Left ventricle myocardium inferior (tissue), 1 donor: ENCODE measurements around the gene KIAA0232. TPM values are rescaled to one million over a fixed set of nuclear protein-coding genes. Genes with fewer than 3 reads are reported as not detected.

ENCODE experiments used
- DNase-seq: peaks from one replicate; pipeline ENCODE4 v3.0.0-alpha.2; 2020
- H3K27ac ChIP-seq: fragments of 200-600 bp; replicated peaks from 2 replicates; pipeline ENCODE4 v1.8.0; 2021
- H3K27me3 ChIP-seq: fragments of 200-600 bp; 2 replicates; pipeline ENCODE4 v1.8.0; 2021; ENCODE audit warnings: low read depth
- H3K36me3 ChIP-seq: fragments of 200-600 bp; 2 replicates; pipeline ENCODE4 v1.8.0; 2021
- H3K4me1 ChIP-seq: fragments of 200-600 bp; 2 replicates; pipeline ENCODE4 v1.8.0; 2021
- H3K4me3 ChIP-seq: fragments of 200-600 bp; 2 replicates; pipeline ENCODE4 v1.8.0; 2021; ENCODE audit warnings: mild to moderate bottlenecking, moderate library complexity
- H3K9me3 ChIP-seq: fragments of 200-600 bp; replicated peaks from 2 replicates; pipeline ENCODE4 v1.8.0; 2021
- CTCF ChIP-seq: fragments of 200-600 bp; IDR thresholded peaks from 2 replicates; pipeline ENCODE4 v1.8.0; 2021; ENCODE audit warnings: antibody characterized with exemption, mild to moderate bottlenecking, borderline replicate concordance
- intact Hi-C: fragments of 100-400 bp; cut with micrococcal nuclease; formaldehyde crosslinking; loops from one replicate; pipeline ENCODE4 v1.11.0; 2022
- total RNA-seq: library from RNA; stranded (reverse); fragmentation: NEBNext Ultra II Directional; extraction: Animal tissue kit (Norgen Biotek cat#: 25700); gene quantifications from one replicate; pipeline ENCODE4 v1.2.1, GENCODE V29; 2021
- donor health status: DM: no; HTN: yes; CAD: no; lungs with severe emphysema.

Gene KIAA0232
- total RNA-seq, 1 donor from 2014 or later = 82.5 TPM

- TF ChIP-seq CTCF = no peak
- H3K4me3 ChIP-seq = no peak overlapping the region
- H3K27me3 ChIP-seq = no peaks in the 10 kb centered on the region
- intact Hi-C loops = no loop called here
- H3K36me3 ChIP-seq = no peaks in the 10 kb centered on the region
- no peaks in the 10 kb centered on the region for H3K9me3 ChIP-seq
- H3K4me1 ChIP-seq = peaks cover 65% of the 10 kb centered on the region
- DNase-seq = no peak
- H3K27ac ChIP-seq = no peak overlapping the region
These were observed 30.2 kb downstream of the KIAA0232 start for GRCh38 chr4:6812766-6813165.

GRCh38 chr4:6813725-6814124, 31.2 kb downstream of the KIAA0232 start:
- Histone ChIP-seq H3K9me3 (peaks cover 7% of the 10 kb centered on the region), H3K4me1 (peaks cover 56% of the 10 kb centered on the region), H3K27ac (no peak overlapping the region), H3K27me3 (no peaks in the 10 kb centered on the region), H3K4me3 (no peak overlapping the region), H3K36me3 (no peaks in the 10 kb centered on the region)
- intact Hi-C loops = no loop called here
- DNase-seq = no peak
- no peak for TF ChIP-seq CTCF

- TF ChIP-seq CTCF = no peak
- Histone ChIP-seq H3K27me3 (no peaks in the 10 kb centered on the region), H3K4me1 (peaks cover 48% of the 10 kb centered on the region), H3K4me3 (no peak overlapping the region), H3K27ac (no peak overlapping the region), H3K36me3 (no peaks in the 10 kb centered on the region), H3K9me3 (peaks cover 22% of the 10 kb centered on the region)
- no peak for DNase-seq
- intact Hi-C loops = no loop called here
These were observed 32.7 kb downstream of the KIAA0232 start for GRCh38 chr4:6815029-6815836.

- H3K4me3 ChIP-seq = no peak overlapping the region
- no peak for DNase-seq
- H3K9me3 ChIP-seq = peaks cover 39% of the 10 kb centered on the region
- intact Hi-C loops = no loop called here
- H3K36me3 ChIP-seq = peaks cover 5% of the 10 kb centered on the region
- TF ChIP-seq CTCF = no peak
- no peaks in the 10 kb centered on the region for H3K27me3 ChIP-seq
- no peak overlapping the region for H3K27ac ChIP-seq
- H3K4me1 ChIP-seq = peaks cover 21% of the 10 kb centered on the region
These were observed 36.8 kb downstream of the KIAA0232 start for GRCh38 chr4:6819295-6819694.

- no peak for DNase-seq
- intact Hi-C loops = no loop called here
- Histone ChIP-seq H3K36me3 (peaks cover 19% of the 10 kb centered on the region), H3K4me3 (no peak overlapping the region), H3K27me3 (no peaks in the 10 kb centered on the region), H3K27ac (no peak overlapping the region), H3K9me3 (peaks cover 39% of the 10 kb centered on the region), H3K4me1 (peaks cover 21% of the 10 kb centered on the region)
- no peak for TF ChIP-seq CTCF
These were observed 38.2 kb downstream of the KIAA0232 start for GRCh38 chr4:6820695-6821094.
